Tibial artery (tissue), 4 donors: Measurements from ENCODE around the gene BMP6.

Source experiments
- DNase-seq, 2 donors: peaks; one replicate each; pipeline ENCODE4 v3.0.0-alpha.2; 2019
- H3K27ac ChIP-seq, 2 donors: fragments of 200-600 bp; sonication (generic) in 1 of 2; 1 replicate in 1 of 2; 2 replicates in 1 of 2; pipeline ENCODE4 v1.5.1; 2018 to 2019; ENCODE audit warnings: mild to moderate bottlenecking in 1 of 2
- H3K27me3 ChIP-seq, 2 donors: fragments of 200-600 bp; sonication (generic) in 1 of 2; one replicate each; pipeline versions ENCODE4 v1.5.1 to v1.6.0; 2016 to 2019
- H3K36me3 ChIP-seq, 3 donors: fragments of 200-600 bp; sonication (generic) in 2 of 3; one replicate each; pipeline ENCODE4 v1.5.1; 2016 to 2019; ENCODE audit warnings: mild to moderate bottlenecking in 2 of 3
- H3K4me1 ChIP-seq, 4 donors: fragments of 200-600 bp; sonication (generic) in 2 of 4; 1 replicate in 3 of 4; 2 replicates in 1 of 4; pipeline ENCODE4 v1.5.1; 2016 to 2019
- H3K4me3 ChIP-seq, 2 donors: fragments of 200-600 bp; sonication (generic) in 1 of 2; 1 replicate in 1 of 2; 2 replicates in 1 of 2; pipeline ENCODE4 v1.5.1; 2018 to 2019; ENCODE audit warnings: mild to moderate bottlenecking in 2 of 2
- H3K9me3 ChIP-seq, 3 donors: fragments of 200-600 bp; sonication (generic) in 1 of 3; one replicate each; pipeline ENCODE4 v1.5.1; 2016 to 2019
- CTCF ChIP-seq, 2 experiments: fragments of 200-600 bp in 1 of 2; fragments of 450-650 bp in 1 of 2; IDR thresholded peaks; one replicate each; pipeline ENCODE4 v1.5.1; 2017 to 2019; ENCODE audit warnings: antibody characterized with exemption in 2 of 2, mild to moderate bottlenecking in 1 of 2, moderate library complexity in 1 of 2
- intact Hi-C: fragments of 100-400 bp; cut with DNase I; formaldehyde crosslinking; loops from one replicate; pipeline ENCODE4 v1.15.0; 2023; ENCODE audit warnings: low total_unique reads

Gene BMP6

GRCh38 chr6:7914991-7915789 is 189.3 kb downstream of the BMP6 start:
- DNase-seq, result peak in 1 of 2 donors; percentile 34
- H3K27ac ChIP-seq, result no peak overlapping the region
- intact Hi-C loops, result loop anchor here (10.0 kb wide), 1 partner anchor 150 kb away; the partner anchor contains the start of gene BLOC1S5
- H3K9me3 ChIP-seq, result no peaks in the 10 kb centered on the region
- H3K36me3 ChIP-seq, result no peaks in the 10 kb centered on the region
- peaks cover 0 to 2% of the 10 kb centered on the region in 2 donors for H3K27me3 ChIP-seq
- peaks cover 0 to 8% (median 2%) of the 10 kb centered on the region in 4 donors for H3K4me1 ChIP-seq
- H3K4me3 ChIP-seq, result no peak overlapping the region
- TF ChIP-seq CTCF (IDR thresholded peaks at IDR 0.05), result no peak

DNA sequence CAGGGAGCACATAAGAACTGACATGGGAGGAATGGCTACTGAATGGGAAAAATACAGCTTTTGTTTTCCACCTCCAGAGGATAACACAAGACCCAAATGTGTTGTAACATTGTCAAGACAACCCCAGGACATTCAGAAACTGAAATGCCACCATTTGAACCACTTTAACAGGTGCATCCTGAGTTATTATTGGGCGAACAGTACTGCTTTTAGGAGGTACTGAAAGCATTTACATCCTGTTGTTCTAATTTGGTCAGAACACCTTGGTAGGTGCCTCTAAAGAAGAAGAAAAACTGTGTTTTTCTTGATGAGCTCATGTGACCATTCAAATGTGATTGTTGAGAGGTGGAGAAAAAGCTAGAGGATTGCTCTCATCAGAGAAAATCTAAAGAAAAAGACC is 191.1 kb downstream of the BMP6 start:
- DNase-seq, result no peak
- TF ChIP-seq CTCF (IDR thresholded peaks at IDR 0.05), result no peak
- Histone ChIP-seq H3K27ac (no peak overlapping the region), H3K36me3 (no peaks in the 10 kb centered on the region), H3K4me1 (no peaks in the 10 kb centered on the region), H3K4me3 (no peak overlapping the region), H3K27me3 (peaks cover 0 to 2% of the 10 kb centered on the region in 2 donors), H3K9me3 (no peaks in the 10 kb centered on the region)
- intact Hi-C loops, result loop anchor here (10.0 kb wide), 1 partner anchor 148 kb away; the partner anchor contains the start of gene BLOC1S5

DNA sequence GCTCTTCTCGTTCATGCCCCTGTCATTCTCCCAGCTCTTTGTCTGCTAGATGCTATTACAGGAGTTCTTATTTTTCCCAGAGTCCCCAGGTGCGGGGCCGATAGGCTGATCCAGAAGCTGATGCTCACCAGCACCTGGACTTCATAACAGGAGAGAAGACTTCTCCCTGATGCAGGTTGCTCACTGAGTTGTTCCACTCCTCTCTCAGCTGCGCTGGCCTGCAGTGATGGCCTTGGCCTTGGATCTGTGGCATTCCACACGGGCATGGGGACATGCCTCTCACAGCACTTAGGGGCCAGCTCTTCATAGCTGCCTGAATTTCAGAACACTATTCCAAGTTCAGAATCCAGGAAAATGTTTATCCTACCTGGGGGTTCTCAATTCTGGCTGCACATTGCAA is 191.8 kb downstream of the BMP6 start:
- no peak overlapping the region for H3K27ac ChIP-seq
- H3K4me1 ChIP-seq, result no peaks in the 10 kb centered on the region
- H3K27me3 ChIP-seq, result peaks cover 0 to 2% of the 10 kb centered on the region in 2 donors
- no peak overlapping the region for H3K4me3 ChIP-seq
- intact Hi-C loops, result loop anchor here (10.0 kb wide), 1 partner anchor 147 kb away; the partner anchor contains the start of gene BLOC1S5
- no peak for DNase-seq
- H3K9me3 ChIP-seq, result no peaks in the 10 kb centered on the region
- H3K36me3 ChIP-seq, result no peaks in the 10 kb centered on the region
- no peak for TF ChIP-seq CTCF (IDR thresholded peaks at IDR 0.05)

DNA sequence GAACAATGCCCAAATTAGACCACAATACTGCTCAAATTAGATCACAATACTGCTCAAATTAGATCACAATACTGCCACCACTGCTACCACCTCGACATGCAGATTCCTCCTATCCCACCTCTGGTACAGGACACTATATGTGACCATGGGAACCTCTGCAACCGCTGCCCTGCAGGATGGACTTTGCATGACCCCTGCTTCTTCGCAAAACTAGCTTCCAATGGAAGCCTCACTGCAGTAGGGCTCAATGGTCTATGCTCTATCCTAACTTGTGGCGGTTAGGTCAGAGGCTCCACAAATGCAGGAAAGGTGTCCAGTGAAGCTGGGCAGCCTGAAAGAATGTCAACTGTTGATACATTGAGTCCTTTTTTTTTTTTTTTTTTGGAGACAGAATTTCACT is 192.5 kb downstream of the BMP6 start:
- TF ChIP-seq CTCF (IDR thresholded peaks at IDR 0.05), result no peak
- H3K9me3 ChIP-seq, result no peaks in the 10 kb centered on the region
- H3K27me3 ChIP-seq, result peaks cover 0 to 2% of the 10 kb centered on the region in 2 donors
- no peak for DNase-seq
- no peak overlapping the region for H3K27ac ChIP-seq
- no peaks in the 10 kb centered on the region for H3K4me1 ChIP-seq
- no peak overlapping the region for H3K4me3 ChIP-seq
- H3K36me3 ChIP-seq, result no peaks in the 10 kb centered on the region
- intact Hi-C loops, result loop anchor here (10.0 kb wide), 1 partner anchor 146 kb away; the partner anchor contains the start of gene BLOC1S5

DNA sequence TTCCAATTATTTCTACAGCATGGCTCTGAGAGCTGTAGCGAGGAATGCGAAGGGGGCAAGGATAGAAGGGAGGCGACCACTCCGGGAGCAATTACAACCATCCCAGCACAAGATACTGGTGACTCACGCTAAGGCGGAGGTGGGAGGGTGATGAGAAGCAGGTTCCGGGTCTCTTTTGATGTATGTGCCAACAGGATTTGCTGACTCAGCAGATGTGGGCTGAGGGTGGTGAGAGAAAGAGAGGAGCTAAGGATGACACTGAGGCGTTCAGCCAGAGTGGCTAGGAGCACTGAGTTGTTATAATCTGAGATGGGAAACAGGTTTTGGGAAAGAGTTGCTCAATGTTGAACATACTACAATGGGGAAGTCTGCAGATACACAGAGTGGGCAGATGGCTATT is 194.0 kb downstream of the BMP6 start:
- H3K4me1 ChIP-seq, result no peaks in the 10 kb centered on the region
- H3K27me3 ChIP-seq, result peaks cover 0 to 2% of the 10 kb centered on the region in 2 donors
- no peak for DNase-seq
- H3K27ac ChIP-seq, result no peak overlapping the region
- intact Hi-C loops, result loop anchor here (10.0 kb wide), 1 partner anchor 145 kb away; the partner anchor contains the start of gene BLOC1S5
- no peak for TF ChIP-seq CTCF (IDR thresholded peaks at IDR 0.05)
- no peaks in the 10 kb centered on the region for H3K36me3 ChIP-seq
- peaks cover 0 to 7% (median 5%) of the 10 kb centered on the region in 3 donors for H3K9me3 ChIP-seq
- H3K4me3 ChIP-seq, result no peak overlapping the region
